DMS 273 treated with DMSO at 0.1 percent for 48 hours (cell line): ENCODE data around the gene AIF1L.
"Not testable (repeated sequence)": the region's sequence is repeated elsewhere in the genome, so short reads cannot be mapped to it uniquely, and the experiment has no call there.

Experiments used
- DNase-seq: peaks from one replicate; lab custom pipeline; 2025; lab: John Stamatoyannopoulos, UW

Gene AIF1L

GRCh38 chr9:131121346-131121745, 25.0 kb downstream of the AIF1L start:
- no peak for DNase-seq

DNA sequence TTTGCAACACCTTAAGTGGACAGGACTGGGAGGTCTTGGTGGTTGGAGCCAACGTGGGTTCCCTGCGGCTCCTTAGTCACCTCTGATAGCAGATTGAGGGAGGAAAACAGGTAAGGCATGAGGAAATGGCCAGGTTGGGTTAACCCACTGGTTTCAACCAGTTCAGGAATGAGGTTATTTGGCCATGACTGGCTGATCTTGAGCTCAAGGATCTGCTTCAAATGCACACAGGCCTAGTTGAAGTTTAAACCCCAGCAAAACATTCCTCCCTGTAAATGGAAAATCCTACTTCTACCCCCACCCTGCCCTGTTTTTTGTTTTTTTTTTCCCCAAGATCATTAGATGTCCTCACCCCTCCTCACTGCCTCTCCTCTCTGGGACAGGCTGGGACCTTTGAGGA, 25.8 kb downstream of the AIF1L start:
- no peak for DNase-seq

- no peak for DNase-seq
These were observed 28.6 kb downstream of the AIF1L start for GRCh38 chr9:131125038-131125287.

GRCh38 chr9:131125288-131126058, 29.1 kb downstream of the AIF1L start, which contains the start of gene NUP214:
TSS of gene NUP214 (plus strand) at chr9:131125586. CDS start at chr9:131125705, 119 bp downstream.
- peak; percentile 89 for DNase-seq

DNA sequence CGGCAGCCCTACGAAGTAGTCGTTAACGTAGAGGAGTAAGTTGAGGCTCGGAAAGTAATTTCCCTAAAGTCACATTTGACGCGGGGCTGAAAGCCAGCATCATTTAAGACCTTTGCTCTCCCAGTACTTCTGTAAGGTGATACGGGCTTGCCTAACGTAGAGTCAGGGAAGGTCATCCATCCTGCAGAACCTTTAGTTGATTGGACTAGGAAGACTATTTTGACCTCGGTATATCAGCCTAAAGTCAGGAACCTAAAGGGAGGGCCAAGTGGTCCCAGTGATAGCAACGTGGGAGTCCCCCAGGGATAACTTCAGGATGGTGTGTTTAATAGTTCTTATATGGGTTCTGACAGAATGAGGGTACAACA, 29.7 kb downstream of the AIF1L start:
- DNase-seq = no peak

DNA sequence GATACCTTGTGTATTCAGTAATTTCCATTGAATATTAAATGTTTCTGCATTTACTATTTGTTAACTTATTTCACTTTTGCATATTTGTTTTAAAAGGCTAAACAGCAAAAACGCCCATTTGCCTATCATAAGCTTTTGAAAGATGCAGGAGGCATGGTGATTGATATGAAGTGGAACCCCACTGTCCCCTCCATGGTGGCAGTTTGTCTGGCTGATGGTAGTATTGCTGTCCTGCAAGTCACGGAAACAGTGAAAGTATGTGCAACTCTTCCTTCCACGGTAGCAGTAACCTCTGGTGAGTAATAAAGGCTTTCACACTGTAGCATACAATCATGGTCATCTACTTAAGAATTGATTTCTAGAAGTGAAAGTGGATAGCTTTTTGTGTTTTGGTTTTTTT, 32.9 kb downstream of the AIF1L start:
- no peak for DNase-seq

DNA sequence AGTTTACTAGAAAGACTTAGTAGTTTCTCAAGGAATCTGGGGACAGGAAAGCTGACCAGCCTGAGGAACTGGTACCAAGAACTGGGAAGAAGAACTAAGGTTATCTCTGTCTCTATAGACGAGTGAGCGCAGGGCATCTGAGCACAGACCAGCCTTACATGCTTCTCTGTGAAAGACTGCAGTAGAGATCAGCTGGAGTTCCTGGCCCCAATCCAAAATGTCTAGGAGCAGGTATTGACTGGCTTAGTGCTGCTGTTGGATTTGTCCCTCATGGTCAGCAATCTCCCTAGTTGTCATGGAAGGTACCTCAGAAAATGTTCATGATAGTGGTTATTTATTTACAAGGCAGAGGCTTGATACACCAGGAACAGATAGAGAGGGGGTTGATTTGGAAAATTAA, 42.3 kb downstream of the AIF1L start:
- no peak for DNase-seq

- DNase-seq = no peak
These were observed 43.8 kb downstream of the AIF1L start for GRCh38 chr9:131140112-131140511.

DNA sequence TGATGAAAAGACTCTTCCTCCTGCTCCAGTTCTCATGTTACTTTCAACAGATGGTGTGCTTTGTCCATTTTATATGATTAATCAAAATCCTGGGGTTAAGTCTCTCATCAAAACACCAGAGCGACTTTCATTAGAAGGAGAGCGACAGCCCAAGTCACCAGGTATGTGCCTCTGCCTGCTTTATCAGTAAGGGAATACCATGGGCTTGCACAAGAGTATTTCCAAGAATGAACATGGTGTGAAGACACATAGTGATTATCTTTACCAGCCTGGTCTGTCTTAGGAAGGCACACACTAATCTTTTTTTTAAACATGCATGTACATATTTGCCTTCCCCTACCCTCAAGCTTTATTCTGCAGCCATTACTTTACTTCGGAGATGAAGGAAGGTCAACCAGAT, 44.2 kb downstream of the AIF1L start:
- no peak for DNase-seq

DNA sequence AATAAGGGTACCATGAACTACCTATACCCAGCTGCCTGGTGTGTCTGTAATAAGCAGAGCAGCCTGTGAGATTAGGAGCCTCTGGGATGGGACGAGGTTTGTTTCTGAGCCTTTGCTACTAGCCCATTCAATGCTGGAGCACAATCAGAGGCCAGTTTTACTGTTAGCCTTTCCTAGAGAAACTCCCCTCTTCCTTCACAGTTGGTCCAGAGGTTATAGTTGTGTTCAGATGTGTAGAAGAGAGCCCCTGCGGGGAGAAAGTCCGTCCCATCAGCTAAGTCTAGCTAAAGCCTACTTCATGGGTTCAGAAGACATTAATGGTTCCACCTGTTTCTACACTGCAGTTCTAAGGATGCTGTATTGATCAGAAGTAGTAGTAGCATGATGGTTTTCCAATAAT, 45.8 kb downstream of the AIF1L start:
- no peak for DNase-seq

- no peak for DNase-seq
These were observed 47.9 kb downstream of the AIF1L start for GRCh38 chr9:131144201-131144600.

DNA sequence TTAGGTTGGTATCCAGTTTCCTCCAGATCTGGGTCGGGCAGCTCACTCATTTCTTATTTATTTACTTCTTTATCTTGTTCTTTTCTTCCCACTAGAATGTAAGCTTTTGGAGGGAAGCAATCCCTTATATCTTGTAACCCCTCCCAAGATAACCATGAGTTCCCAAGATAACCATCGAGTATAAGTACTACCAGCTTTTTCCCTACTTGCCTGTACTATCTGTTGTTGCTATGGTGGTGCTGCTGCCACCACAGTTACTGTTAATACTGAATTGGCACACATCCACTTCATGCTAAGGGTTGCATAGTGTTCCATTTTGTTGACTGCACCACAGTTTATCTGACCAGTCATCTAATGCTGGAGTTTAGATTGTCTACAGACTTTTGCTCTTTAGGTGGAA, 48.9 kb downstream of the AIF1L start:
- DNase-seq = no peak

- DNase-seq = no peak
These were observed 49.9 kb downstream of the AIF1L start for GRCh38 chr9:131146186-131146585.

- DNase-seq = no peak
These were observed 51.9 kb downstream of the AIF1L start for GRCh38 chr9:131148276-131148675.

DNA sequence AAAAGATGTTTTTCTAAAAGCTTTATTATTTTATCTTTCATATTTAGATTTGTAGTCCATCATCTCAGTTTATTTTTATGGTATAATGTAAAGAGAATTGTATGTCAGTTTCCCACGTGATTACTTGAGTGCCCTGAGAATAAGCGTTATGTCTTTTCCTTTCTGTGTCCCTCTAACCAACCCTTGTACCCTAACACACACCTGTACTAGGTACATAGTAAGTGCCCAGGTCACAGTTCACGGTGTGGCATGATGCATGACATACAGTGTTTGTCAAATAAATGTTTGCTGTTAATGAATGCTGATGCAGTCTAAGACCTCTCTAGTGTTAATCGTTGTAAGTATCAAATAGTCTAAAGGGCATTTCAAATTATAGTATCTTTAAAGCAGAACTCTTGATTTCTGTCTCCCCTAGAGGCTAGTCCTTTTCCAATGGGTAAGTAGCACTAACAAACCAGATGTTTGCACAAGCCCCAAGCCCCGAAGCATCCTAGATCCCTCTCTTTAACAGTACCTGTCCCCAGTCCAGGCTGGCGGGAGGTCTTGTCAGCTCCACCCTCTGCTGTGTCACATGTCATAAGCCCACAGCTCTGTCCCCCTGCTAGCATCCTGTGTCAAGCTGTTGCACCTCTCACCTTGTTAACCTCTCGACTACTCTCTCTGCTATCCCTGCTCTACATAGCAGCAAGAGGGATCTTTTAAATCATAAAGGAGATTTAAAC, 52.8 kb downstream of the AIF1L start:
- DNase-seq = no peak

DNA sequence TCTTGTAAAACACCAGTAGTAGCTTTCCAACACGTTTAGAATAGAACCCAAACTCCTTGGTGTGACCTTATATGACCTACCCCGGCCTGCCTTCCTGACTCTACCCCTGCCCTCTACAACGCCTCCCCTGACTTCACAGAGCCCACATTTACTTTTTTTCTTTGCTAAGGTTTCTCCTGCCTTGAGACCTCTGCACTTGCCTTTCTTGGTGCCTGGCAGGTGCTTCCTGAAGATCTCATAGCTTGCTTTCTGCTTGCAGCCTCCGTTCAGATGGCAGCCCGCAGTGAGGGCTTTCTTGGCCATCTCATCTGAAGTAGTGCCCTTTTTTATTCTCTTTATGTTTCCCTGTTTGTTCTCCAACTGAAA, 53.3 kb downstream of the AIF1L start:
- no peak for DNase-seq

- DNase-seq = no peak
These were observed 57.3 kb downstream of the AIF1L start for GRCh38 chr9:131153595-131153994.

DNA sequence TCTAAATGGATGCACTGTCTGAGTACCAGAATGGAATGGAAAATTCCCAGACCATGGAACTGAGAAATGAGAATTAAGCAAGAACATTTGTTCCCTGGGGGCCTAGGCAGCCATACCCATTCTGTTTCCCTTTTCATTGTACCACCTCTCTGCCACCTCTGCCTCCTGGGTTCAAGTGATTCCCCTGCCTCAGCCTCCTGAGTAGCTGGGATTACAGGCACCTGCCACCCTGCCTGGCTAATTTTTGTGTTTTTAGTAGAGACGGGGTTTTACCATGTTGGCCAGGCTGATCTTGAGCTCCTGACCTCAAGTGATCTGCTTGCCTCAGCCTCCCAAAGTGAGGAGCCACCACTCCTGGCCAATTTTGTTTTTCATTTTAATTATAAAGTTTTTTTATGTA, 62.3 kb downstream of the AIF1L start:
- DNase-seq = not testable (repeated sequence)

GRCh38 chr9:131160416-131161112, 64.2 kb downstream of the AIF1L start:
- DNase-seq = no peak

GRCh38 chr9:131161585-131161984, 65.3 kb downstream of the AIF1L start:
- DNase-seq = no peak

DNA sequence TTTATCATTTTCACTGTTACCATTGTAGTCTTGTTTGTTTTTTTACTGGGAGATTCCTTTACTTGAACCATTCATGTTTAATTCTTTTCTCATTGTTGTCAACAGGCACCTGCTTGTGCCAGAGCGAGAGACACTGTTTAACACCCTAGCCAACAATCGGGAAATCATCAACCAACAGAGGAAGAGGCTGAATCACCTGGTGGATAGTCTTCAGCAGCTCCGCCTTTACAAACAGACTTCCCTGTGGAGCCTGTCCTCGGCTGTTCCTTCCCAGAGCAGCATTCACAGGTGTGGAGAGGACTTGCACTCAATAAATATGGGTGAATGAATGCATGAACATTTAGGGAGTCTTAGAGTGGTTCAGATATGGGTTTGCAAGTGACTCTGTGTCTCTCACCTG, 66.6 kb downstream of the AIF1L start:
- no peak for DNase-seq

DNA sequence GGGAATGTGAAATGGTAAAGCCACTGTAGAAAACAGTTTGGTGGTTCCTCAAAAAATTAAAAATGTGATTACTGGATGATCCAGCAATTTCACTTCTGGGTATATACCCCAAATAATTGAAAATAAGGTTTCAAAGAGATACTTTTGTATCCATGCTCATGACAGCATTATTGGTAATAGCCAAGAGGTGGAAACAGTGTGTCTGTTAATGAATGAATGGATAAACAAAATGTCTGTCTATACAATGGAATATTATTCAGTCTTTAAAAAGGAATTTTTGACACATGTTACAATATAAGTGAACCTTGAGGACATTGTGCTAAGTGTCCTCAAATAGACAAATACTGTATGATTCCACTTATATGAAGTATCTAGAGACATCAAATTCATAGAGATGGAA, 69.2 kb downstream of the AIF1L start:
- DNase-seq = no peak

GRCh38 chr9:131167146-131167692, 70.9 kb downstream of the AIF1L start:
- peak; percentile 49 for DNase-seq
